Lung (tissue), 12 donors: Measurements from ENCODE around the gene CDC42BPB. TPM values are rescaled to one million over a fixed set of nuclear protein-coding genes. Genes with fewer than 3 reads are reported as not detected.

ENCODE experiments used
- ATAC-seq: fragments of 200-7000 bp; cut with Tn5 transposase; one replicate; pipeline ENCODE4 v1.9.1; 2020; ENCODE audit warnings: moderate number of reproducible peaks; ENCODE audit not compliant: insufficient read depth, low FRiP score
- DNase-seq, 3 donors: peaks; one replicate each; pipeline ENCODE4 v3.0.0-alpha.2; 2013 to 2017
- H3K27ac ChIP-seq, 2 donors: one replicate each; pipeline ENCODE4 v1.5.1; 2013; ENCODE audit warnings: mild to moderate bottlenecking in 2 of 2, moderate library complexity in 2 of 2, control low read depth in 1 of 2, inconsistent platforms in 1 of 2, low read depth in 1 of 2, low read length in 1 of 2
- H3K27me3 ChIP-seq, 3 donors: one replicate each; pipeline ENCODE4 v1.5.1; 2013; ENCODE audit warnings: low read length in 2 of 3; ENCODE audit not compliant: control insufficient read depth in 3 of 3, insufficient read depth in 3 of 3
- H3K36me3 ChIP-seq, 4 donors: one replicate each; pipeline ENCODE4 v1.5.1; 2013; ENCODE audit warnings: low read length in 4 of 4, mild to moderate bottlenecking in 1 of 4, moderate library complexity in 1 of 4; ENCODE audit not compliant: control insufficient read depth in 4 of 4, insufficient read depth in 4 of 4
- H3K4me1 ChIP-seq, 5 donors: one replicate each; pipeline ENCODE4 v1.5.1; 2013; ENCODE audit warnings: low read length in 5 of 5, mild to moderate bottlenecking in 2 of 5, moderate library complexity in 1 of 5; ENCODE audit not compliant: control insufficient read depth in 5 of 5, insufficient read depth in 5 of 5
- H3K4me3 ChIP-seq: one replicate; pipeline ENCODE4 v1.5.1; 2013; ENCODE audit warnings: mild to moderate bottlenecking, control low read depth, moderate library complexity
- H3K9ac ChIP-seq, 2 donors: one replicate each; pipeline ENCODE4 v1.5.1; 2013; ENCODE audit warnings: low read length in 2 of 2, control low read depth in 1 of 2; ENCODE audit not compliant: insufficient read depth in 1 of 2
- H3K9me3 ChIP-seq, 4 donors: one replicate each; pipeline ENCODE4 v1.5.1; 2013; ENCODE audit warnings: low read length in 3 of 4, mild to moderate bottlenecking in 1 of 4, moderate library complexity in 1 of 4; ENCODE audit not compliant: control insufficient read depth in 4 of 4, insufficient read depth in 3 of 4
- CTCF ChIP-seq: IDR thresholded peaks from 2 replicates; pipeline ENCODE4 v1.5.1; 2012; ENCODE audit warnings: mild to moderate bottlenecking; ENCODE audit errors: control extremely low read depth, extremely low read depth
- WGBS, 2 donors: extraction: QIAGEN DNeasy Blood & Tissue Kit; methylation state at CpG; one replicate each; pipeline ENCODE4 v1.1.7; 2013; 5-methylcytosine and 5-hydroxymethylcytosine counted together
- polyA plus RNA-seq, 2 donors: library from polyadenylated mRNA; stranded (reverse); fragments of 200-250 nt; gene quantifications; one replicate each; pipeline ENCODE4 v1.2.1, GENCODE V29; 2013
- total RNA-seq, 2 donors: library from RNA; depleted of rRNA in 1 of 2; stranded (reverse); fragments of >200 nt in 1 of 2; gene quantifications; one replicate each; pipeline ENCODE4 v1.2.1, GENCODE V29; 2014 to 2021
- donor health status: control.
- donor health status: control.
- donor health status: Bipolar disorder and iron deficiency.
- donor health status: healthy.
- donor health status: DM: yes; HTN: yes; CAD: no.

The CDC42BPB gene
- total and polyA plus RNA-seq, 4 donors = 39.3 to 97.9 (median 66.6) TPM

GRCh38 chr14:102915292-102916110, 141.8 kb downstream of the CDC42BPB start:
- WGBS, 2 donors = 83 to 86% methylated on average over 18 to 19 of the region's 19 CpGs
- no peak overlapping the region for H3K9ac ChIP-seq
- TF ChIP-seq CTCF = no peak
- no peaks in the 10 kb centered on the region for H3K4me1 ChIP-seq
- H3K27ac ChIP-seq = no peak overlapping the region
- H3K9me3 ChIP-seq = peaks cover 0 to 6% (median 0%) of the 10 kb centered on the region in 4 donors
- no peak overlapping the region for H3K4me3 ChIP-seq
- DNase-seq (no peak), ATAC-seq (no peak)
- peaks cover 0 to 3% (median 3%) of the 10 kb centered on the region in 3 donors for H3K27me3 ChIP-seq
- peaks cover 0 to 9% (median 0%) of the 10 kb centered on the region in 4 donors for H3K36me3 ChIP-seq

DNA sequence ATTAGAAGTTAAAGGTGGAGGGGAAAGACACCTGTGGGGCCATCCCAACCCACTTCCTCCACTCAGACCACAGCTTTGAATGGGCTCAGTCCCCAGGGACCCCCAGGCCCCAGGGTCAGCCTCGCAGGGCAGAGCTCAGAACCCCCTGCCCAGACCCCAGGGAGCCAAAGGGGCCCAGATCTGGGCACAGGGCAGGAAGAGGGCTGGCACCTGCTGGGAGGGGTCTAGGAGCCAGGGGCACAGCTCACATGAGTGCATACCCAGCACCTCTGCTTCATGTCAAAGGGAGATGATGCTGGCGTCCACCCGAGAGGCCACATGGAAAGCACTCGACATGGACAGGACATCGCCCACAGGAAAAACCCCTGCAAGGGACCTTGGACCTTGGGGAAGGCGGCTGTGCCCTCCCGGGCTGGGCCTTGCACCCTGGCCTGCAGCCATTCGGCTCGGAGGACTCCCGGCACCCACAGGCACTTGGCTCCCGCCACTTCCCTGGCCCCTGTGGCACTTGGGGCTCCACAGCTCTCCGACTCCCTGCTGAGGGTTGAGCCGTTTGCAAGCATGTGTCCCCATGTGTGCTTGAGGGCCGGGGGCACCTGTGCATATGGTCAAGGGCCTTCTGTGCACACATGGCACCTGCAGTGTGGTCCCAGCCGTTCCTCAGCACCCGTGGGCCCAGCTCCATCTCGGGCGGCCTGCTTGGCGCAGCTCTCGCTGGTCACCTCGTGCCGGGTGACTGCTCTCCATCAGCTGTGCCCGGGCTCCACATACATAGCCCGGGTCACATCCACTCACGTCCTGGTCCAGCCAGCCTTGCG, 142.7 kb downstream of the CDC42BPB start:
- Histone ChIP-seq H3K36me3 (peaks cover 0 to 9% (median 0%) of the 10 kb centered on the region in 4 donors), H3K4me3 (no peak overlapping the region), H3K27me3 (peaks cover 0 to 3% (median 2%) of the 10 kb centered on the region in 3 donors), H3K27ac (no peak overlapping the region), H3K9me3 (no peaks in the 10 kb centered on the region), H3K4me1 (no peaks in the 10 kb centered on the region), H3K9ac (no peak overlapping the region)
- ATAC-seq (no peak), DNase-seq (no peak)
- WGBS, 2 donors = 86 to 92% methylated on average over 26 of the region's 26 CpGs
- no peak for TF ChIP-seq CTCF

GRCh38 chr14:102913341-102914211, 143.8 kb downstream of the CDC42BPB start:
- no peak for TF ChIP-seq CTCF
- H3K4me1 ChIP-seq = no peaks in the 10 kb centered on the region
- H3K36me3 ChIP-seq = peaks cover 0 to 9% (median 0%) of the 10 kb centered on the region in 4 donors
- H3K9ac ChIP-seq = no peak overlapping the region
- no peak overlapping the region for H3K27ac ChIP-seq
- no peaks in the 10 kb centered on the region for H3K27me3 ChIP-seq
- no peaks in the 10 kb centered on the region for H3K9me3 ChIP-seq
- H3K4me3 ChIP-seq = no peak overlapping the region
- DNase-seq (no peak), ATAC-seq (no peak)
- 93 to 95% methylated on average over 28 of the region's 28 CpGs for WGBS, 2 donors
